Measurements from ENCODE around the gene SCN2A.

The SCN2A gene

GRCh38 chr2:165219481-165219880 lies 19.7 kb upstream of the SCN2A start:
- DNase-seq (ENCODE audit: extremely low read depth, low read depth) = no peak
- TF ChIP-seq, protein P1, sequence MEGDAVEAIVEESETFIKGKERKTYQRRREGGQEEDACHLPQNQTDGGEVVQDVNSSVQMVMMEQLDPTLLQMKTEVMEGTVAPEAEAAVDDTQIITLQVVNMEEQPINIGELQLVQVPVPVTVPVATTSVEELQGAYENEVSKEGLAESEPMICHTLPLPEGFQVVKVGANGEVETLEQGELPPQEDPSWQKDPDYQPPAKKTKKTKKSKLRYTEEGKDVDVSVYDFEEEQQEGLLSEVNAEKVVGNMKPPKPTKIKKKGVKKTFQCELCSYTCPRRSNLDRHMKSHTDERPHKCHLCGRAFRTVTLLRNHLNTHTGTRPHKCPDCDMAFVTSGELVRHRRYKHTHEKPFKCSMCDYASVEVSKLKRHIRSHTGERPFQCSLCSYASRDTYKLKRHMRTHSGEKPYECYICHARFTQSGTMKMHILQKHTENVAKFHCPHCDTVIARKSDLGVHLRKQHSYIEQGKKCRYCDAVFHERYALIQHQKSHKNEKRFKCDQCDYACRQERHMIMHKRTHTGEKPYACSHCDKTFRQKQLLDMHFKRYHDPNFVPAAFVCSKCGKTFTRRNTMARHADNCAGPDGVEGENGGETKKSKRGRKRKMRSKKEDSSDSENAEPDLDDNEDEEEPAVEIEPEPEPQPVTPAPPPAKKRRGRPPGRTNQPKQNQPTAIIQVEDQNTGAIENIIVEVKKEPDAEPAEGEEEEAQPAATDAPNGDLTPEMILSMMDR (IDR thresholded peaks at IDR 0.05; ENCODE audit: low read depth, low read length, missing control alignments) = no peak
- H3K4me3 ChIP-seq (replicated peaks; ENCODE audit: low read depth, low read length) = no peak overlapping the region

GRCh38 chr2:165224941-165225340 lies 14.3 kb upstream of the SCN2A start:
- DNase-seq (ENCODE audit: extremely low read depth, low read depth) = no peak
- TF ChIP-seq, protein P1 (IDR thresholded peaks at IDR 0.05; ENCODE audit: low read depth, low read length, missing control alignments) = no peak
- H3K4me3 ChIP-seq (replicated peaks; ENCODE audit: low read depth, low read length) = no peak overlapping the region

- DNase-seq (ENCODE audit: extremely low read depth, low read depth) = no peak
- H3K4me3 ChIP-seq (replicated peaks; ENCODE audit: low read depth, low read length) = no peak overlapping the region
- TF ChIP-seq, protein P1 (IDR thresholded peaks at IDR 0.05; ENCODE audit: low read depth, low read length, missing control alignments) = no peak
Measured at GRCh38 chr2:165227571-165227970, 11.6 kb upstream of the SCN2A start.

- TF ChIP-seq, protein P1 (IDR thresholded peaks at IDR 0.05; ENCODE audit: low read depth, low read length, missing control alignments) = no peak
- no peak for DNase-seq (ENCODE audit: extremely low read depth, low read depth)
- H3K4me3 ChIP-seq (replicated peaks; ENCODE audit: low read depth, low read length) = no peak overlapping the region
Measured at GRCh38 chr2:165237056-165237455, 2.2 kb upstream of the SCN2A start.

GRCh38 chr2:165238295-165238694 lies 919 bp upstream of the SCN2A start:
- no peak for DNase-seq (ENCODE audit: extremely low read depth, low read depth)
- no peak overlapping the region for H3K4me3 ChIP-seq (replicated peaks; ENCODE audit: low read depth, low read length)
- TF ChIP-seq, protein P1 (IDR thresholded peaks at IDR 0.05; ENCODE audit: low read depth, low read length, missing control alignments) = no peak

- no peak for DNase-seq (ENCODE audit: extremely low read depth, low read depth)
- TF ChIP-seq, protein P1 (IDR thresholded peaks at IDR 0.05; ENCODE audit: low read depth, low read length, missing control alignments) = no peak
- H3K4me3 ChIP-seq (replicated peaks; ENCODE audit: low read depth, low read length) = no peak overlapping the region
Measured at GRCh38 chr2:165239856-165240515, 772 bp downstream of the SCN2A start.

GRCh38 chr2:165240916-165241315 lies 1.7 kb downstream of the SCN2A start:
- TF ChIP-seq, protein P1 (IDR thresholded peaks at IDR 0.05; ENCODE audit: low read depth, low read length, missing control alignments) = no peak
- no peak for DNase-seq (ENCODE audit: extremely low read depth, low read depth)
- H3K4me3 ChIP-seq (replicated peaks; ENCODE audit: low read depth, low read length) = no peak overlapping the region
